Thyroid gland (tissue), 4 donors: ENCODE data around the gene LYZL2. TPM values are rescaled to one million over a fixed set of nuclear protein-coding genes. Genes with fewer than 3 reads are reported as not detected.
"Not testable (repeated sequence)": the region's sequence is repeated elsewhere in the genome, so short reads cannot be mapped to it uniquely, and the experiment has no call there.

ENCODE experiments used
- DNase-seq, 2 donors: peaks; one replicate each; pipeline ENCODE4 v3.0.0-alpha.2; 2019
- H3K27ac ChIP-seq, 3 donors: fragments of 200-600 bp; sonication (generic); 1 replicate in 2 of 3; 2 replicates in 1 of 3; pipeline ENCODE4 v1.5.1; 2016 to 2019; ENCODE audit warnings: mild to moderate bottlenecking in 1 of 3, moderate library complexity in 1 of 3
- H3K27me3 ChIP-seq: fragments of 200-600 bp; sonication (generic); one replicate; pipeline ENCODE4 v1.5.1; 2019
- H3K36me3 ChIP-seq, 2 donors: fragments of 200-600 bp; sonication (generic); one replicate each; pipeline ENCODE4 v1.5.1; 2016 to 2019
- H3K4me1 ChIP-seq, 2 donors: fragments of 200-600 bp; sonication (generic); one replicate each; pipeline ENCODE4 v1.5.1; 2017 to 2019
- H3K4me3 ChIP-seq, 3 donors: fragments of 200-600 bp; sonication (generic); replicated peaks in 1 of 3; 1 replicate in 2 of 3; 2 replicates in 1 of 3; pipeline ENCODE4 v1.5.1; 2016; ENCODE audit warnings: mild to moderate bottlenecking in 1 of 3
- H3K9me3 ChIP-seq: fragments of 200-600 bp; sonication (generic); one replicate; pipeline ENCODE4 v1.5.1; 2017
- POLR2A ChIP-seq, 2 donors: fragments of 450-650 bp; IDR thresholded peaks; one replicate each; pipeline ENCODE4 v1.6.1; 2017; ENCODE audit warnings: antibody characterized with exemption in 2 of 2, mild to moderate bottlenecking in 2 of 2, moderate library complexity in 1 of 2
- WGBS, 2 donors: methylation state at CpG; one replicate each; pipeline ENCODE4 v1.1.5; 2017; 5-methylcytosine and 5-hydroxymethylcytosine counted together
- intact Hi-C: fragments of 100-400 bp; cut with DNase I; formaldehyde crosslinking; loops from one replicate; pipeline ENCODE4 v1.15.1; 2023
- total RNA-seq, 4 donors: library from RNA; depleted of rRNA; stranded (reverse); fragments of >200 nt; gene quantifications; one replicate each; pipeline ENCODE4 v1.2.3, GENCODE V29; 2016
- TF ChIP-seq, protein P1 (sequence below), 6 experiments: fragments of 200-600 bp in 3 of 6; fragments of 450-650 bp in 3 of 6; sonication (generic) in 3 of 6; IDR thresholded peaks; one replicate each; pipeline ENCODE4 v1.5.1; 2016 to 2019; ENCODE audit warnings: antibody characterized with exemption in 6 of 6, mild to moderate bottlenecking in 2 of 6, inconsistent platforms in 1 of 6, moderate library complexity in 1 of 6

LYZL2 gene
- total RNA-seq, 4 donors from 2014 or later = not detected

DNA sequence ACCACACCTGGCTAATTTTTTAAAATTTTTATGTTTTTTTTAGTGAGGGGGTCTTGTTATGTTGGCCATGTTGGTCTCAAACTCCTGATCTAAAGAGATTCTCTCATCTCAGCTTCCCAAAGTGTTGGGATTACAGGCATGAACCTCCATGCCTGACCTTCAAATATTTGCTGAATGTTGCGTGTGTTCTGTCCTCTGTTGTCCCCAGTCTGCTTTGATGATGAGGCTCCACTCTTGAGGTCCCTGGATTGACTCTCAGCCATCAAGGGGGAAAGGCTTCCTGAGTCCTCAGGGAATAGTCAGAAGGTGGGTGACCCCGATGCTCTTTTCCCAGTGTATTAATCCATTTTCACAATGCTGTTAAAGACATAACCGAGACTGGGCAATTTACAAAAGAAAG is 26.0 kb downstream of the LYZL2 start:
- Histone ChIP-seq H3K4me3 (no peak overlapping the region), H3K36me3 (no peaks in the 10 kb centered on the region), H3K27ac (no peak overlapping the region), H3K27me3 (no peaks in the 10 kb centered on the region), H3K9me3 (no peaks in the 10 kb centered on the region), H3K4me1 (no peaks in the 10 kb centered on the region)
- 95 to 97% methylated on average over 3 of the region's 3 CpGs for WGBS, 2 donors
- no peak for DNase-seq
- TF ChIP-seq POLR2A (IDR thresholded peaks at IDR 0.05) = no peak
- TF ChIP-seq, protein P1, sequence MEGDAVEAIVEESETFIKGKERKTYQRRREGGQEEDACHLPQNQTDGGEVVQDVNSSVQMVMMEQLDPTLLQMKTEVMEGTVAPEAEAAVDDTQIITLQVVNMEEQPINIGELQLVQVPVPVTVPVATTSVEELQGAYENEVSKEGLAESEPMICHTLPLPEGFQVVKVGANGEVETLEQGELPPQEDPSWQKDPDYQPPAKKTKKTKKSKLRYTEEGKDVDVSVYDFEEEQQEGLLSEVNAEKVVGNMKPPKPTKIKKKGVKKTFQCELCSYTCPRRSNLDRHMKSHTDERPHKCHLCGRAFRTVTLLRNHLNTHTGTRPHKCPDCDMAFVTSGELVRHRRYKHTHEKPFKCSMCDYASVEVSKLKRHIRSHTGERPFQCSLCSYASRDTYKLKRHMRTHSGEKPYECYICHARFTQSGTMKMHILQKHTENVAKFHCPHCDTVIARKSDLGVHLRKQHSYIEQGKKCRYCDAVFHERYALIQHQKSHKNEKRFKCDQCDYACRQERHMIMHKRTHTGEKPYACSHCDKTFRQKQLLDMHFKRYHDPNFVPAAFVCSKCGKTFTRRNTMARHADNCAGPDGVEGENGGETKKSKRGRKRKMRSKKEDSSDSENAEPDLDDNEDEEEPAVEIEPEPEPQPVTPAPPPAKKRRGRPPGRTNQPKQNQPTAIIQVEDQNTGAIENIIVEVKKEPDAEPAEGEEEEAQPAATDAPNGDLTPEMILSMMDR (IDR thresholded peaks at IDR 0.05) = no peak
- intact Hi-C loops = no loop called here

GRCh38 chr10:30602747-30603146 is 26.8 kb downstream of the LYZL2 start:
- intact Hi-C loops = no loop called here
- 93 to 96% methylated on average over 1 of the region's 1 CpG for WGBS, 2 donors
- no peak for DNase-seq
- H3K27me3 ChIP-seq = no peaks in the 10 kb centered on the region
- TF ChIP-seq, protein P1 (IDR thresholded peaks at IDR 0.05) = no peak
- TF ChIP-seq POLR2A (IDR thresholded peaks at IDR 0.05) = no peak
- H3K9me3 ChIP-seq = no peaks in the 10 kb centered on the region
- no peak overlapping the region for H3K27ac ChIP-seq
- H3K4me1 ChIP-seq = no peaks in the 10 kb centered on the region
- H3K4me3 ChIP-seq = no peak overlapping the region
- H3K36me3 ChIP-seq = no peaks in the 10 kb centered on the region

- H3K9me3 ChIP-seq = no peaks in the 10 kb centered on the region
- H3K36me3 ChIP-seq = no peaks in the 10 kb centered on the region
- DNase-seq = no peak
- no peak for TF ChIP-seq POLR2A (IDR thresholded peaks at IDR 0.05)
- TF ChIP-seq, protein P1 (IDR thresholded peaks at IDR 0.05) = no peak
- H3K27ac ChIP-seq = no peak overlapping the region
- no peaks in the 10 kb centered on the region for H3K27me3 ChIP-seq
- intact Hi-C loops = no loop called here
- no peaks in the 10 kb centered on the region for H3K4me1 ChIP-seq
- WGBS, 2 donors = 80 to 84% methylated on average over 2 of the region's 2 CpGs
- no peak overlapping the region for H3K4me3 ChIP-seq
Measured at GRCh38 chr10:30600005-30600404, 29.5 kb downstream of the LYZL2 start.

DNA sequence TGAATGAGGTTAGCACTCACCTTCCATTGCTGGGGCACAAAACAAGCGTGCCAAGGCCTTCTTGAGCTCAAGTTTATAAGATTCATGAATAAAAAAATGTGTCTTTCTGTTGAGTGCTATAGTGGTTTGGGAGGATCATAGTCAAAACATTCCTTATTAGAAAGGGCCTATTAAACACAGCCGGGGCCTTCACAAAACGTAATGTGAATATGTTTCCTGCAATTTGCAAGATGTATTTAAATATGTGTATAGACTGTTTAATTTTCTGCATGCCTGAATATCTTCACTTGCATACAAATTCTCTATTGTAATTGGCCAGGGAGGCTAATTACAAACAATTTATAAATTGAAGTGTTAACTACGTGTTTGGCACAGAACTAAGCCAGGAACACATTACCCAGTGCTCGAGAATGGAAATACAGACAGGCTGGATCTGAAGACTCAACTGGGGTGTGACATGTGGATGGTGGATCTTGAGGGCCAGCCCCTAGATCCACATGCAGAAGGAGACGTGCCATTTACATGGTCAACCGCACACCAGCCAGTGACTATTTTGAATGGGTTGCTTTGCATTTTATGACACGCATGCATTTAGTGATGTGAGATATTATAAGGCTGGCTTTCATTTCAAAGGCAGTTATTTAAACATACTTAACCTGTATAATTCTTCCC is 31.3 kb downstream of the LYZL2 start:
- Histone ChIP-seq H3K27ac (no peak overlapping the region), H3K4me1 (no peaks in the 10 kb centered on the region), H3K4me3 (no peak overlapping the region), H3K9me3 (no peaks in the 10 kb centered on the region), H3K36me3 (no peaks in the 10 kb centered on the region), H3K27me3 (no peaks in the 10 kb centered on the region)
- intact Hi-C loops = no loop called here
- no peak for TF ChIP-seq POLR2A (IDR thresholded peaks at IDR 0.05)
- TF ChIP-seq, protein P1 (IDR thresholded peaks at IDR 0.05) = no peak
- no peak for DNase-seq
- WGBS, 2 donors = 94 to 95% methylated on average over 8 of the region's 8 CpGs

DNA sequence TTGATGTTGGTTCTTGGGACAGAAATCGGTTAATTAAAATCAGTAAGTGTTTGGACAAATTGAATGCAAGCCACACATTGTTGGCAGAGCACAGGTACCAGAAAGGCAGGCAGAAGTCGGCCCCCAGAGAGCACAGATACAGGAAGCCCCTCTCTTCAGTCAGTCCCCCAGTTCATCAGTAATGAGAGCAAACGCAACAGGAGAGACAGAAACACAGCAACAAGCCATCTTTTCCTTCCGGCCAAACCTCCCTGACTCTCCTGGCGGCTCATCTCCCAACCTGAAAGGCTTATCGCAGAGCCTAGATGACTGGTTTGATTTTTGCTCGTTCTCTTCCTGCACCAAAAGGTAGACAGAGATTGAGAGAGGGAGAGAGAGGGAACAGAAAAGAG is 32.1 kb downstream of the LYZL2 start:
- H3K27ac ChIP-seq, H3K9me3 ChIP-seq, H3K36me3 ChIP-seq, H3K4me3 ChIP-seq, DNase-seq, intact Hi-C loops, H3K27me3 ChIP-seq, H3K4me1 ChIP-seq: not testable (repeated sequence)
- WGBS, 2 donors = 69 to 82% methylated on average over 7 of the region's 7 CpGs

DNA sequence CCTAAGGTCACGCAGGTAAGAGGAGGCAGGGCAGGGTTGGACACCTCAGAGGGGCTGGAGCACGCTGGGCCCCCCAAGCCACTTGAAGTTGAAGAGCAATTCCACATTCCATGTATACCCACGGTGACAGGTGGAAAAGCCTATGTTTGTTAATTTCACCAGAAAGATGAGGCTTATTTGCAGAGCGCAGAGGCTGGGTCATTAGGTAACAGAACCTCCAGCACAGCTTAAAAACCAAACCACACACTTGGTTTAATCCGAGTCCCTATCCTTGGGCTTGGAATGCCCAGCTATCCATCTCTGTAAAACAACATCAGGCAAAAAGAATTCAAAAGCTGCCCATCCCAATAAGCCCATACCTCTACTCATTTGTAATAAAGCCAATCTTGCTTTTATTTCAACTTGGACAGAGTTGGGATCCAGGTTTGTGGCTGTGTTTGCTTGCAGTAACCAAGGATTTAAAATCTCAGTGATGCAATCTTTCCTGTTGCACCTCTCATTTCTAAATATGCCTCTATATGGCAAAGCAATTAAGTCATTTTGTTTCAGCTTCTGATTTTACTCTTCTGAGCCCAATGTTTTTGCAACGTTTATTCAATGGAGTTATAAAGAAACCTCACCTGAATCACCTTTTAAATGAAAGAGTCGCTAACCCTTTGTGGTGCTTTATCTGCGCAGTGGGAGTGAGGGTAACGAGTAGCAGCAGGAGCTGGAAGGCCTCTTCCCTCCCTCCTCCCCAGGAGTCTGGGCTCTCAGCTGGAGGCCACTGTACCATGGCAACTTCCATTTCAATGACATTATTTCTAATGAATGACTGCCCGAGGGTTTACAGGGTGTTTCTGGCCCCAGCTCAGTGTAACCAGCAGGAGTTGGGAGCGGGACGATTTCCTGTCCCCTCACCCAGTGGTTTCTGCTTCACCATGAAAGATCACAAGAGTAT is 32.8 kb downstream of the LYZL2 start:
- H3K27ac ChIP-seq, H3K4me1 ChIP-seq, H3K4me3 ChIP-seq, H3K36me3 ChIP-seq, DNase-seq, intact Hi-C loops, H3K9me3 ChIP-seq, H3K27me3 ChIP-seq: not testable (repeated sequence)
- 50 to 53% methylated on average over 12 of the region's 12 CpGs for WGBS, 2 donors
